B cell (primary cell): ENCODE data around the gene SLC27A1. TPM values are rescaled to one million over a fixed set of nuclear protein-coding genes. Genes with fewer than 3 reads are reported as not detected.

Experiments
- ATAC-seq: fragments of 200-7000 bp; cut with Tn5 transposase; one replicate; pipeline ENCODE4 v1.10.0; 2021; ENCODE audit warnings: low read depth, mild to moderate bottlenecking, moderate number of reproducible peaks, moderate library complexity
- CTCF ChIA-PET: fragments of 350-600 bp; sonication (Branson Sonifier 250); formaldehyde crosslinking; loops from one replicate; lab custom pipeline; 2021; ENCODE audit warnings: antibody characterized with exemption, inconsistent platforms; lab: Charles Lee
- POLR2A ChIA-PET: fragments of 350-600 bp; sonication (Branson Sonifier 250); formaldehyde crosslinking; loops from one replicate; lab custom pipeline; 2021; ENCODE audit warnings: antibody characterized with exemption; lab: Charles Lee
- DNase-seq: peaks from one replicate; pipeline ENCODE4 v3.0.0; 2013
- H2AFZ ChIP-seq: 2 replicates; pipeline ENCODE4 v1.6.1; 2012; ENCODE audit warnings: mild to moderate bottlenecking, low read depth, low read length; ENCODE audit not compliant: insufficient read depth, poor library complexity, severe bottlenecking
- H3K27ac ChIP-seq, 2 donors: 1 replicate in 1 of 2; 2 replicates in 1 of 2; pipeline ENCODE4 v1.5.1; 2012 to 2013; ENCODE audit warnings: low read length in 2 of 2, mild to moderate bottlenecking in 2 of 2, moderate library complexity in 1 of 2
- H3K27me3 ChIP-seq, 4 experiments: fragments of 200-600 bp in 1 of 4; sonication (generic) in 1 of 4; replicated peaks in 1 of 4; 1 replicate in 2 of 4; 2 replicates in 2 of 4; pipeline versions ENCODE4 v1.6.1 to v1.7.0; 2013 to 2016; ENCODE audit warnings: low read length in 3 of 4, mild to moderate bottlenecking in 2 of 4, mixed read lengths in 1 of 4, moderate library complexity in 1 of 4; ENCODE audit not compliant: insufficient read depth in 4 of 4, control insufficient read depth in 3 of 4; ENCODE audit errors: control extremely low read depth in 1 of 4
- H3K36me3 ChIP-seq, 2 experiments: replicated peaks in 1 of 2; 1 replicate in 1 of 2; 2 replicates in 1 of 2; pipeline versions ENCODE4 v1.6.1 to v1.7.1; 2013; ENCODE audit warnings: low read length in 1 of 2; ENCODE audit not compliant: insufficient read depth in 2 of 2, control insufficient read depth in 1 of 2; ENCODE audit errors: control extremely low read depth in 1 of 2, extremely low read depth in 1 of 2
- H3K4me1 ChIP-seq, 2 donors: fragments of 200-600 bp in 1 of 2; sonication (generic) in 1 of 2; 1 replicate in 1 of 2; 2 replicates in 1 of 2; pipeline versions ENCODE4 v1.5.1 to v1.6.1; 2013 to 2017; ENCODE audit warnings: low read length in 2 of 2; ENCODE audit not compliant: control insufficient read depth in 2 of 2, insufficient read depth in 2 of 2
- H3K4me2 ChIP-seq: replicated peaks from 2 replicates; pipeline ENCODE3; 2012; ENCODE audit warnings: mild to moderate bottlenecking, low read depth, low read length; ENCODE audit not compliant: poor library complexity, severe bottlenecking
- H3K4me3 ChIP-seq, 5 experiments: fragments of 200-600 bp in 1 of 5; sonication (generic) in 1 of 5; 1 replicate in 3 of 5; 2 replicates in 2 of 5; pipeline versions ENCODE4 v1.5.1 to v1.7.0; 2011 to 2016; ENCODE audit warnings: low read length in 4 of 5, mild to moderate bottlenecking in 4 of 5, low read depth in 2 of 5, control low read depth in 1 of 5, moderate library complexity in 1 of 5; ENCODE audit not compliant: insufficient read depth in 1 of 5; ENCODE audit errors: control extremely low read depth in 1 of 5, extremely low read depth in 1 of 5
- H3K79me2 ChIP-seq: fragments of 200-600 bp; sonication (generic); one replicate; pipeline ENCODE4 v1.6.0; 2016; ENCODE audit warnings: low read length; ENCODE audit not compliant: control insufficient read depth, insufficient read depth
- H3K9ac ChIP-seq: fragments of 200-600 bp; sonication (generic); 2 replicates; pipeline ENCODE4 v1.6.1; 2017; ENCODE audit warnings: mild to moderate bottlenecking, low read length, moderate library complexity
- H3K9me3 ChIP-seq, 3 donors: one replicate each; pipeline versions ENCODE4 v1.6.1 to v1.7.1; 2013; ENCODE audit warnings: low read length in 2 of 3; ENCODE audit not compliant: control insufficient read depth in 2 of 3, insufficient read depth in 1 of 3; ENCODE audit errors: control extremely low read depth in 1 of 3
- H4K20me1 ChIP-seq: 2 replicates; pipeline ENCODE4 v1.6.0; 2012; ENCODE audit warnings: mild to moderate bottlenecking, low read length; ENCODE audit not compliant: insufficient read depth, control insufficient read depth, poor library complexity, severe bottlenecking
- H3K27ac Mint-ChIP-seq: one replicate; pipeline ENCODE4 v1.8.0; 2021; ENCODE audit warnings: mixed read lengths
- H3K27me3 Mint-ChIP-seq: one replicate; pipeline ENCODE4 v1.8.0; 2021; ENCODE audit warnings: mixed read lengths
- H3K4me1 Mint-ChIP-seq: one replicate; pipeline ENCODE4 v1.8.0; 2021; ENCODE audit warnings: mixed read lengths
- H3K4me3 Mint-ChIP-seq: one replicate; pipeline ENCODE4 v1.8.0; 2021; ENCODE audit warnings: mixed read lengths
- H3K9me3 Mint-ChIP-seq: one replicate; pipeline ENCODE4 v1.8.0; 2022; ENCODE audit warnings: mixed read lengths; ENCODE audit not compliant: insufficient read depth
- EZH2 ChIP-seq: IDR thresholded peaks from 2 replicates; pipeline ENCODE4 v1.6.1; 2012; ENCODE audit warnings: borderline replicate concordance, low read depth, mild to moderate bottlenecking, moderate library complexity, low read length; ENCODE audit not compliant: insufficient read depth, poor library complexity, severe bottlenecking
- WGBS: methylation state at CpG from one replicate; pipeline ENCODE4 v1.1.5; 2013; ENCODE audit warnings: missing lambda C conversion rate; ENCODE audit not compliant: insufficient coverage; 5-methylcytosine and 5-hydroxymethylcytosine counted together
- intact Hi-C: fragments of 100-400 bp; cut with micrococcal nuclease; formaldehyde crosslinking; loops from one replicate; pipeline ENCODE4 v1.10.0; 2022
- polyA plus RNA-seq: library from polyadenylated mRNA; depleted of rRNA; stranded (reverse); fragments of >200 nt; gene quantifications from 2 replicates; pipeline ENCODE4 v1.2.3, GENCODE V29; 2012
- total RNA-seq, 2 donors: library from RNA; stranded (reverse); fragments of 120-200 nt in 1 of 2; gene quantifications; 1 replicate in 1 of 2; 2 replicates in 1 of 2; pipeline versions ENCODE4 v1.2.3 to v1.2.4, GENCODE V29; 2013 to 2022
- TF ChIP-seq, protein P1 (sequence below): fragments of 200-600 bp; IDR thresholded peaks from one replicate; pipeline ENCODE4 v1.8.0; 2022; ENCODE audit warnings: antibody characterized with exemption, mild to moderate bottlenecking

Gene SLC27A1
- total and polyA plus RNA-seq, 2 donors (not counting 1 experiment from before 2014, with no cell fraction given) = 5.1 to 9.5 TPM

DNA sequence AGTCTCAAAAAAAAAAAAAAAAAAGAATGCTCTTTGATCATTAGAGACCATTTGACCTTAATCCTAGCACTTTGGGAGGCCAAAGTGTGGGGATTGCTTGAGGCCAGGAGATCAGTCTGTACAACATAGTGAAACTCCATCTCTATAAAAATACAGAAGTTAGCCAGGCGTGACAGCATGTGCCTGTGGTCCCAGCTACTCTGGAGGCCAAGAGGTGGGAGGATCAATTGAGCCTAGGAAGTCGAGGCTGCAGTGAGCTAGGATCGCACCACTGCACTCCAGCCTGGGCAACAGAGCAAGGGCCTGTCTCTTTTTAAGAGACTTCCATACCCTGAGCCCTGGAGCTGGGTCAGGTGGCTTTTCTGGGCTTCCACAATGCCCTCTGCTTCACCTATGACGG, 73.7 kb downstream of the SLC27A1 start:
- CTCF ChIA-PET = interaction anchor here (0.6 to 2.0 kb wide), 2 partner anchors 48 to 311 kb away, joined by 3 to 5 read pairs; no protein-coding TSS in a partner anchor
- no peaks in the 10 kb centered on the region for H3K9me3 Mint-ChIP-seq
- TF ChIP-seq, protein P1, sequence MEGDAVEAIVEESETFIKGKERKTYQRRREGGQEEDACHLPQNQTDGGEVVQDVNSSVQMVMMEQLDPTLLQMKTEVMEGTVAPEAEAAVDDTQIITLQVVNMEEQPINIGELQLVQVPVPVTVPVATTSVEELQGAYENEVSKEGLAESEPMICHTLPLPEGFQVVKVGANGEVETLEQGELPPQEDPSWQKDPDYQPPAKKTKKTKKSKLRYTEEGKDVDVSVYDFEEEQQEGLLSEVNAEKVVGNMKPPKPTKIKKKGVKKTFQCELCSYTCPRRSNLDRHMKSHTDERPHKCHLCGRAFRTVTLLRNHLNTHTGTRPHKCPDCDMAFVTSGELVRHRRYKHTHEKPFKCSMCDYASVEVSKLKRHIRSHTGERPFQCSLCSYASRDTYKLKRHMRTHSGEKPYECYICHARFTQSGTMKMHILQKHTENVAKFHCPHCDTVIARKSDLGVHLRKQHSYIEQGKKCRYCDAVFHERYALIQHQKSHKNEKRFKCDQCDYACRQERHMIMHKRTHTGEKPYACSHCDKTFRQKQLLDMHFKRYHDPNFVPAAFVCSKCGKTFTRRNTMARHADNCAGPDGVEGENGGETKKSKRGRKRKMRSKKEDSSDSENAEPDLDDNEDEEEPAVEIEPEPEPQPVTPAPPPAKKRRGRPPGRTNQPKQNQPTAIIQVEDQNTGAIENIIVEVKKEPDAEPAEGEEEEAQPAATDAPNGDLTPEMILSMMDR = no peak
- TF ChIP-seq EZH2 = no peak
- Histone ChIP-seq H4K20me1 (peaks cover 85% of the 10 kb centered on the region), H3K9ac (no peak overlapping the region), H3K4me1 (peaks cover 5 to 18% of the 10 kb centered on the region in 2 donors), H3K27me3 (no peaks in the 10 kb centered on the region), H3K27ac (peak overlapping the region in 1 of 2 donors; percentile 20), H2AFZ (no peak overlapping the region), H3K36me3 (peaks cover 2 to 66% of the 10 kb centered on the region in 2 experiments), H3K4me2 (no peak overlapping the region), H3K9me3 (peaks cover 0 to 14% (median 0%) of the 10 kb centered on the region in 3 donors), H3K4me3 (no peak overlapping the region), H3K79me2 (peaks cover 17% of the 10 kb centered on the region)
- peak overlapping the region; percentile 53 for H3K27ac Mint-ChIP-seq
- no peaks in the 10 kb centered on the region for H3K27me3 Mint-ChIP-seq
- POLR2A ChIA-PET = interaction anchor here (1.4 to 2.6 kb wide), 2 partner anchors 11 to 32 kb away, joined by 3 to 15 read pairs; partner anchors contain the start of gene PGLS
- H3K4me3 Mint-ChIP-seq = no peak overlapping the region
- 64% methylated on average over 4 of the region's 4 CpGs for WGBS
- peaks cover 45% of the 10 kb centered on the region for H3K4me1 Mint-ChIP-seq
- intact Hi-C loops = loop anchor here (5.0 kb wide), 1 partner anchor 827 kb away; the partner anchor contains the start of gene NWD1
- no peak for DNase-seq
- ATAC-seq = no peak

DNA sequence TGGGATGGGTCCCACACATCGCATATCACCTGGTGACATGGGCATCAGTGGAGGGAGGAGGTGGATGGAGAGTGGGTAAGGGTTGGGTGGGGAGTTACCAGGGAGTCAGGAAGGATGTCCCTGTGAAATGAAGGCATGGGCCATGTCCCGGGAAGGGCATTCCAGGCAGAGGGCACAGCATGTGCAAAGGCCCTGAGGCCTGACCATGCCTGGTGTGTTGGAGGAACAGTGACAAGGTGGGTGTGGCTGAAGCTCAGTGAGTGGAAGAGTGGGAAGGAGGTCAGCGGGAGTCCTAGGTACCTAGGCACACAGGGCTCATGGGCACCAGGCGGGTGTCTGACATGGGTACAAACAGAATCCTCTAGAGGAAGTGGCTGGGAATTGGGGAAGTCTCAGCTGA, 74.1 kb downstream of the SLC27A1 start:
- ATAC-seq (no peak), DNase-seq (no peak)
- Histone ChIP-seq H3K27ac (peak overlapping the region in 1 of 2 donors; percentile 20), H3K4me2 (no peak overlapping the region), H3K36me3 (peaks cover 2 to 67% of the 10 kb centered on the region in 2 experiments), H2AFZ (no peak overlapping the region), H3K27me3 (no peaks in the 10 kb centered on the region), H3K79me2 (peaks cover 17% of the 10 kb centered on the region), H4K20me1 (peaks cover 85% of the 10 kb centered on the region), H3K9me3 (peaks cover 0 to 12% (median 0%) of the 10 kb centered on the region in 3 donors), H3K9ac (no peak overlapping the region), H3K4me3 (no peak overlapping the region), H3K4me1 (peaks cover under 1 to 14% of the 10 kb centered on the region in 2 donors)
- POLR2A ChIA-PET = interaction anchor here (0.7 to 2.6 kb wide), 3 partner anchors 10 to 33 kb away, joined by 3 to 15 read pairs (median 4); partner anchors contain the start of gene PGLS
- WGBS = 90% methylated on average over 4 of the region's 4 CpGs
- no peaks in the 10 kb centered on the region for H3K27me3 Mint-ChIP-seq
- no peak overlapping the region for H3K4me3 Mint-ChIP-seq
- H3K4me1 Mint-ChIP-seq = peaks cover 47% of the 10 kb centered on the region
- intact Hi-C loops = loop anchor here (5.0 kb wide), 1 partner anchor 827 kb away; the partner anchor contains the start of gene NWD1
- no peaks in the 10 kb centered on the region for H3K9me3 Mint-ChIP-seq
- peak overlapping the region; percentile 53 for H3K27ac Mint-ChIP-seq
- CTCF ChIA-PET = interaction anchor here (0.6 to 2.0 kb wide), 2 partner anchors 48 to 310 kb away, joined by 3 to 5 read pairs; no protein-coding TSS in a partner anchor
- TF ChIP-seq, protein P1 = no peak
- no peak for TF ChIP-seq EZH2
